ENCODE measurements around the gene PIBF1.
"Not testable (repeated sequence)": the region's sequence is repeated elsewhere in the genome, so short reads cannot be mapped to it uniquely, and the experiment has no call there.

DNA sequence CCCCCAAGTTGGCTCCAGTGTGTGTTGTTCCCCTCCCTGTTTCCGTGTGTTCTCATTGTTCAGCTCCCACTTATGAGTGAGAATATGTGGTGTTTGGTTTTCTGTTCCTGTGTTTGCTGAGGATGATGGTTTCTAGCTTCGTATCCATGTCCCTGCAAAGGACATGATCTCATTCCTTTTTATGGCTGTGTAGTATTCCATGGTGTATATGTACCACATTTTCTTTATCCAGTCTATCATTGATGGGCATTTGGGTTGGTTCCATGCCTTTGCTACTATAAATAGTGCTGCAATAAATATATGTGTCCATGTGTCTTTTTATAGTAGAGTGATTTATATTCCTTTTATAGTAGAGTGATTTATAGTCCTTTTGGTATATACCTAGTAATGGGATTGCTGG is 63.2 kb downstream of the PIBF1 start:
- not testable (repeated sequence) for TF ChIP-seq POLR2A, POLR2AphosphoS5 (IDR thresholded peaks at IDR 0.05)
- TF ChIP-seq, protein P1, sequence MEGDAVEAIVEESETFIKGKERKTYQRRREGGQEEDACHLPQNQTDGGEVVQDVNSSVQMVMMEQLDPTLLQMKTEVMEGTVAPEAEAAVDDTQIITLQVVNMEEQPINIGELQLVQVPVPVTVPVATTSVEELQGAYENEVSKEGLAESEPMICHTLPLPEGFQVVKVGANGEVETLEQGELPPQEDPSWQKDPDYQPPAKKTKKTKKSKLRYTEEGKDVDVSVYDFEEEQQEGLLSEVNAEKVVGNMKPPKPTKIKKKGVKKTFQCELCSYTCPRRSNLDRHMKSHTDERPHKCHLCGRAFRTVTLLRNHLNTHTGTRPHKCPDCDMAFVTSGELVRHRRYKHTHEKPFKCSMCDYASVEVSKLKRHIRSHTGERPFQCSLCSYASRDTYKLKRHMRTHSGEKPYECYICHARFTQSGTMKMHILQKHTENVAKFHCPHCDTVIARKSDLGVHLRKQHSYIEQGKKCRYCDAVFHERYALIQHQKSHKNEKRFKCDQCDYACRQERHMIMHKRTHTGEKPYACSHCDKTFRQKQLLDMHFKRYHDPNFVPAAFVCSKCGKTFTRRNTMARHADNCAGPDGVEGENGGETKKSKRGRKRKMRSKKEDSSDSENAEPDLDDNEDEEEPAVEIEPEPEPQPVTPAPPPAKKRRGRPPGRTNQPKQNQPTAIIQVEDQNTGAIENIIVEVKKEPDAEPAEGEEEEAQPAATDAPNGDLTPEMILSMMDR (IDR thresholded peaks at IDR 0.05): not testable (repeated sequence)

All from suprapubic skin (tissue), 4 donors.